ENCODE data around the gene PLEKHH2. TPM values are rescaled to one million over a fixed set of nuclear protein-coding genes. Genes with fewer than 3 reads are reported as not detected.

Gene PLEKHH2
- total RNA-seq, 1 donor from 2014 or later = 0.84 TPM

DNA sequence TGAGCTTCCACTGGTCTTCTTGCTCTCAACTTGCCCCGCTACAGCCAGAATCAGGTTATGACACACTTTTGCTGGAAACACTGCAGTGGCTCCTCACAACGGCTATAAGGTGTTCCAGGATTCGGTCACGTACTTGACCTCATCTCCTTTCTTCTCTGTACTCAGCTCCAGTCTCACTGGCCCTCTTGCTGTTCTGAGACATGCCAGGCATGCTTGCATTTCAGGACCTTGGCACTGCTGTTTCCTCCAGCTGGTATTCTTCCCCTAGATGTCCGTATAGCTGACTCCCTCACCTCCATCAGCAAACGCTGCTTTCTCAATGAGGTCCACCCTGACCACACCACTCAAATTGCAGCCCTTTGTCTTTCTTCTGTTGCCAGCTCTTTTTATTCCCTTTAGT, 71.1 kb downstream of the PLEKHH2 start:
- no peaks in the 10 kb centered on the region for H3K36me3 ChIP-seq (ENCODE audit: insufficient read depth, low read length)
- Mint-ChIP-seq H3K9me3 (ENCODE audit: unreplicated experiment) (no peaks in the 10 kb centered on the region), H3K27me3 (ENCODE audit: low read depth, unreplicated experiment) (no peaks in the 10 kb centered on the region), H3K27ac (ENCODE audit: unreplicated experiment) (no peak overlapping the region), H3K4me3 (ENCODE audit: unreplicated experiment) (no peak overlapping the region), H3K4me1 (ENCODE audit: low read depth, unreplicated experiment) (peaks cover 6% of the 10 kb centered on the region), H3K36me3 (ENCODE audit: low read depth, unreplicated experiment) (no peaks in the 10 kb centered on the region)
- H3K27ac ChIP-seq (ENCODE audit: low read depth, low read length) = no peak overlapping the region
- DNase-seq (ENCODE audit: low read depth) (no peak), FAIRE-seq (no peak)
- no peaks in the 10 kb centered on the region for H3K79me2 ChIP-seq (ENCODE audit: insufficient read depth, low read length)
- H3K4me3 ChIP-seq (ENCODE audit: insufficient read depth, low read depth, low read length) = no peak overlapping the region
- no peak overlapping the region for H3K9ac ChIP-seq (ENCODE audit: low read length)
- no peak overlapping the region for H2AFZ ChIP-seq (ENCODE audit: low read depth, low read length)
- H3K27me3 ChIP-seq (ENCODE audit: insufficient read depth, low read length) = no peaks in the 10 kb centered on the region
- H3K9me3 ChIP-seq (ENCODE audit: insufficient read depth, low read depth, low read length) = no peaks in the 10 kb centered on the region
- no peak for TF ChIP-seq EZH2 (IDR thresholded peaks at IDR 0.05; ENCODE audit: insufficient read depth, low read length)
- TF ChIP-seq, protein P1, sequence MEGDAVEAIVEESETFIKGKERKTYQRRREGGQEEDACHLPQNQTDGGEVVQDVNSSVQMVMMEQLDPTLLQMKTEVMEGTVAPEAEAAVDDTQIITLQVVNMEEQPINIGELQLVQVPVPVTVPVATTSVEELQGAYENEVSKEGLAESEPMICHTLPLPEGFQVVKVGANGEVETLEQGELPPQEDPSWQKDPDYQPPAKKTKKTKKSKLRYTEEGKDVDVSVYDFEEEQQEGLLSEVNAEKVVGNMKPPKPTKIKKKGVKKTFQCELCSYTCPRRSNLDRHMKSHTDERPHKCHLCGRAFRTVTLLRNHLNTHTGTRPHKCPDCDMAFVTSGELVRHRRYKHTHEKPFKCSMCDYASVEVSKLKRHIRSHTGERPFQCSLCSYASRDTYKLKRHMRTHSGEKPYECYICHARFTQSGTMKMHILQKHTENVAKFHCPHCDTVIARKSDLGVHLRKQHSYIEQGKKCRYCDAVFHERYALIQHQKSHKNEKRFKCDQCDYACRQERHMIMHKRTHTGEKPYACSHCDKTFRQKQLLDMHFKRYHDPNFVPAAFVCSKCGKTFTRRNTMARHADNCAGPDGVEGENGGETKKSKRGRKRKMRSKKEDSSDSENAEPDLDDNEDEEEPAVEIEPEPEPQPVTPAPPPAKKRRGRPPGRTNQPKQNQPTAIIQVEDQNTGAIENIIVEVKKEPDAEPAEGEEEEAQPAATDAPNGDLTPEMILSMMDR (IDR thresholded peaks at IDR 0.05; ENCODE audit: insufficient read depth, low read depth, low read length) = no peak
- H4K20me1 ChIP-seq (ENCODE audit: insufficient read depth, low read length) = no peaks in the 10 kb centered on the region
- peaks cover 10% of the 10 kb centered on the region for H3K4me1 ChIP-seq (ENCODE audit: insufficient read depth, low read length)
- H3K4me2 ChIP-seq (ENCODE audit: low read length) = no peak overlapping the region

DNA sequence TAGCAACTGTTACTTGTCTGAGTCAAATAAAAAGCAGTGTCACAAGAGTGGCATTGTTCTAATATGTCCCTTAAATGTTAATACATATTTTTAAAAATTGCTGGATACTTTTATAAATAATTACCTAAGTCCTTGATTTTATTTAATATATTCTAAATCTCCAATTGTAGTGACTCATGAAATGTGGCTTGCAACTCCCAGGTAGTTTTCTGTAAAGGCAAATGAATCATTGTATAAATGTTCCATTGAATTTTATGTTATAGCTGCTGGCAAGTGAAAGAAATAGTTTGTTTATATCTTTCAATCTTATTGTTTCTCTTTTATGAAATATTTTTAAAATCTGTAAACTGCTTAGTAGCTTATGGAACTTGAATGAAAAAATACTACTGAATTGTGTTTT, 71.8 kb downstream of the PLEKHH2 start:
- H3K27me3 Mint-ChIP-seq (ENCODE audit: low read depth, unreplicated experiment) = no peaks in the 10 kb centered on the region
- Histone ChIP-seq H2AFZ (ENCODE audit: low read depth, low read length) (no peak overlapping the region), H3K79me2 (ENCODE audit: insufficient read depth, low read length) (no peaks in the 10 kb centered on the region), H3K9ac (ENCODE audit: low read length) (no peak overlapping the region), H4K20me1 (ENCODE audit: insufficient read depth, low read length) (no peaks in the 10 kb centered on the region), H3K27ac (ENCODE audit: low read depth, low read length) (no peak overlapping the region), H3K27me3 (ENCODE audit: insufficient read depth, low read length) (no peaks in the 10 kb centered on the region), H3K9me3 (ENCODE audit: insufficient read depth, low read depth, low read length) (no peaks in the 10 kb centered on the region), H3K4me1 (ENCODE audit: insufficient read depth, low read length) (peaks cover 10% of the 10 kb centered on the region), H3K4me3 (ENCODE audit: insufficient read depth, low read depth, low read length) (no peak overlapping the region), H3K4me2 (ENCODE audit: low read length) (no peak overlapping the region), H3K36me3 (ENCODE audit: insufficient read depth, low read length) (no peaks in the 10 kb centered on the region)
- TF ChIP-seq EZH2 (IDR thresholded peaks at IDR 0.05; ENCODE audit: insufficient read depth, low read length) = no peak
- TF ChIP-seq, protein P1 (IDR thresholded peaks at IDR 0.05; ENCODE audit: insufficient read depth, low read depth, low read length) = no peak
- H3K4me3 Mint-ChIP-seq (ENCODE audit: unreplicated experiment) = no peak overlapping the region
- H3K9me3 Mint-ChIP-seq (ENCODE audit: unreplicated experiment) = no peaks in the 10 kb centered on the region
- H3K4me1 Mint-ChIP-seq (ENCODE audit: low read depth, unreplicated experiment) = peaks cover 6% of the 10 kb centered on the region
- FAIRE-seq = no peak
- no peaks in the 10 kb centered on the region for H3K36me3 Mint-ChIP-seq (ENCODE audit: low read depth, unreplicated experiment)
- no peak for DNase-seq (ENCODE audit: low read depth)
- no peak overlapping the region for H3K27ac Mint-ChIP-seq (ENCODE audit: unreplicated experiment)

GRCh38 chr2:43710866-43711265, 73.8 kb downstream of the PLEKHH2 start:
- peaks cover 10% of the 10 kb centered on the region for H3K4me1 ChIP-seq (ENCODE audit: insufficient read depth, low read length)
- Mint-ChIP-seq H3K36me3 (ENCODE audit: low read depth, unreplicated experiment) (no peaks in the 10 kb centered on the region), H3K4me1 (ENCODE audit: low read depth, unreplicated experiment) (peaks cover 6% of the 10 kb centered on the region), H3K4me3 (ENCODE audit: unreplicated experiment) (no peak overlapping the region), H3K9me3 (ENCODE audit: unreplicated experiment) (no peaks in the 10 kb centered on the region), H3K27me3 (ENCODE audit: low read depth, unreplicated experiment) (no peaks in the 10 kb centered on the region), H3K27ac (ENCODE audit: unreplicated experiment) (no peak overlapping the region)
- H3K27me3 ChIP-seq (ENCODE audit: insufficient read depth, low read length) = no peaks in the 10 kb centered on the region
- TF ChIP-seq, protein P1 (IDR thresholded peaks at IDR 0.05; ENCODE audit: insufficient read depth, low read depth, low read length) = no peak
- TF ChIP-seq EZH2 (IDR thresholded peaks at IDR 0.05; ENCODE audit: insufficient read depth, low read length) = no peak
- no peak for FAIRE-seq
- H3K4me3 ChIP-seq (ENCODE audit: insufficient read depth, low read depth, low read length) = no peak overlapping the region
- no peaks in the 10 kb centered on the region for H3K9me3 ChIP-seq (ENCODE audit: insufficient read depth, low read depth, low read length)
- H3K27ac ChIP-seq (ENCODE audit: low read depth, low read length) = no peak overlapping the region
- no peaks in the 10 kb centered on the region for H3K79me2 ChIP-seq (ENCODE audit: insufficient read depth, low read length)
- no peak for DNase-seq (ENCODE audit: low read depth)
- H4K20me1 ChIP-seq (ENCODE audit: insufficient read depth, low read length) = no peaks in the 10 kb centered on the region
- no peak overlapping the region for H3K9ac ChIP-seq (ENCODE audit: low read length)
- H3K4me2 ChIP-seq (ENCODE audit: low read length) = no peak overlapping the region
- H3K36me3 ChIP-seq (ENCODE audit: insufficient read depth, low read length) = no peaks in the 10 kb centered on the region
- no peak overlapping the region for H2AFZ ChIP-seq (ENCODE audit: low read depth, low read length)

Measured in astrocyte (in vitro differentiated cells and primary cell).